Subcutaneous adipose tissue (tissue), 4 donors: ENCODE measurements around the gene GATA5. TPM values are rescaled to one million over a fixed set of nuclear protein-coding genes. Genes with fewer than 3 reads are reported as not detected.

Source experiments
- CTCF ChIP-seq: fragments of 450-650 bp; IDR thresholded peaks from one replicate; pipeline ENCODE4 v1.5.1; 2016; ENCODE audit warnings: low read depth, mild to moderate bottlenecking, control low read depth, antibody characterized with exemption, moderate library complexity
- total RNA-seq, 4 donors: library from RNA; depleted of rRNA; stranded (reverse); fragments of >200 nt; gene quantifications; one replicate each; pipeline ENCODE4 v1.1.0, GENCODE V29; 2016

Gene GATA5
- total RNA-seq, 4 donors from 2014 or later = not detected

DNA sequence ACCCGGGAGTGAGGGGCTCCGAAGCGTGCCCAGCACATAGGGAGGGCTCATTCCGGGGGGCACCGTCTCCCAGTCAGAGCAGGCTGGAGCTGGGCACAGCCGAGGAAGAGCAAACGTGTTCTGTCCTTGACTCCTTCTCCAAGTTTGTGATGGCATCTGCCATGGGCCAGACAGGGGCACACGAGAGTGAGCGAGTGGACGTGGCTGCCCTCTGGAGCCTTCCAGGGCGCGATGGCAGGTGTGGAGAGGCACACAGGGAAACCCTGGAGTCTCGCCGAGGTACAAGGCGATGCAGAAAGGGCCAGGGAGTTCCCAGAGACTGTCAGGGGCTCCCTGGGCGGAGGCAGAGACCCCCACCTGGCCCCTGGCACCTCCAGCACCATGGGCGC lies 9.9 kb upstream of the GATA5 start:
- no peak for TF ChIP-seq CTCF

DNA sequence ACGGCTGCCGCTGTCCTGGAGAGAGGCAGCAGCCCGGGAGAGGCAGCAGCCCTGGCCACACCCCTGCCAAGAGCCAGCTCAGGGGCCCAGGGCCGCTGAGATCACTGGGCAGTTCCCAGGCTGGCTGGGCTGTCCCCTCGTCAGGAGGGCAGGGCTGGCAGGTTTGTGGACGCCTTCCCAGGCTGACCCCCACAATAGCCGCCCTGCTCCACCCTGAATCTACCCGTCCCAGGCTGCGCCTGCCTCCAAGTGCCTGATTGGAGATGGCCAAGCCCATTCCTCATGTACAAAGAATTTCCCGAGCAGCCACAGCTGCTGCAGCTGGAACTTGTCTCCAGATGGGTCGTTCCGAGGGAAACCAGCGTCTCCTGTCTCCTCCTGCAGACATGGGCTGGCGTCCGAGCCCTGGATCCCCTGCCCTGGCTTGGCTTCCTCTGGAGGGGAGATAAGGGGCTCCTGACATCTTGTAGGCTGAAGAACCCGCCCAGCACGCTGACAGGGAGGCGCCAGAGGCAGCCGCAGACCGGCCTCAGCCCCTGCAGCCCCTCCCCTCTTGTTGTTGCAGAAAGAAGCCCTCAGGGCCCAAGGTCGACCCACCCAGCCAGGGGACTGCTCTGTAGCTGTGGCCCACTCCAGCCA lies 9.4 kb upstream of the GATA5 start:
- no peak for TF ChIP-seq CTCF

DNA sequence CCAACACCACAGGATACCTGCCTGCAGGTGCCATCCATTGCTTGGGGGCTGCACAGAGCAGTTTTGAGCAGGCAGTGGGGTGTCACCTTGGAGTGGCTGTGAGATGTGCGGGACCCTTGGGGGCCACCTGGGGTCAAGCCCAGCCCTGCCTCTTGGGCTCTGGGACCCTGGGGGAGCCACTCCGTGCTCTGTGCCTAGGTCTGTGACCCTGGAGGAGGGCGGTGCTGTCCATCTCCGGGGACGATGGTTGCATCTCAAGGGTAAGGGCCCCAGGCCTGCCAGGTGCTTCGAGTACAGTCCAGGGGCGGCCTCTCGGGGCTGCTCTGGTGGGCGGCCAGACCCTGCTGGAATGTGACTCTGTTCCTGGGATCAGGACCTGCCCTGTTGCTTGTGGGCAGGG lies 8.7 kb upstream of the GATA5 start:
- TF ChIP-seq CTCF = no peak

DNA sequence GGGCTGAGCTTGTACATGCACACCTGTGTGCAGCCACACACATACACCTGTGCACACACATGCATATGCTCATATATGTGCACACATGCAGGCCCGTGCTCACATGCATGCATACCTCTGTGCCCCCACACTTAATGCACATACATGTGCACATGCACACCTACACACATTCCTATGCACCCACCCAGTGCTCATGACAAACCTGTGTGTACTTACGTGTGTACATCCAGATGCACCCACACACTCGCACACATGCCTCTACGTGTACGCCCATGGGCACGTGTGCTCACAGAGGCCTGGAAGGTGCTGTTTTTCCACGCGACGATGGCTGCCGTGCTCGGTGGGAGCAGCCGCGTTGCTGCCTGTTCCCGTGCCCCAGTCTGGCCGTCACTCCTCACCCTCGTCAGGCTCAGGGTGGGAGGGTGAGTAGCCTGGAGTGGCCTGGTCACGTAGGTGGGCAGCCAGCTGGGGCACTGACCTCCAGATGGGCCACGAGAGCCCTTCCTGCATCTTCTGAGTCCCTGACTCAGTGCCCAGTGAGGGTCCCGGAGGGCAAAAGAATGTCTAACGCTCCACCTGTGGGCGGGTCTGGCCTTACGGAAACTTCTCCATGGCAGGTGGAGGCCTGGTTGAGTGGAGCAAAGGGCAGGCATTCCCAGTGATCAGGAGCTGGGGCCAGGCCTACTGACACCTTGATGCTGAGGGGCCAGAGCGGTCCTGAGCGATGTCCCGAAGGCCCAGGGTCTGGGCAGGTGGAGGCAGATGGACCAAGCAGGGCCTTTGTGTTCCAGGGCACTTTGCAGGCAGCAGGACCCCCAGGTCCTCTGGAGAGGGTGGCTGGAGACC lies 8.0 kb upstream of the GATA5 start:
- no peak for TF ChIP-seq CTCF

DNA sequence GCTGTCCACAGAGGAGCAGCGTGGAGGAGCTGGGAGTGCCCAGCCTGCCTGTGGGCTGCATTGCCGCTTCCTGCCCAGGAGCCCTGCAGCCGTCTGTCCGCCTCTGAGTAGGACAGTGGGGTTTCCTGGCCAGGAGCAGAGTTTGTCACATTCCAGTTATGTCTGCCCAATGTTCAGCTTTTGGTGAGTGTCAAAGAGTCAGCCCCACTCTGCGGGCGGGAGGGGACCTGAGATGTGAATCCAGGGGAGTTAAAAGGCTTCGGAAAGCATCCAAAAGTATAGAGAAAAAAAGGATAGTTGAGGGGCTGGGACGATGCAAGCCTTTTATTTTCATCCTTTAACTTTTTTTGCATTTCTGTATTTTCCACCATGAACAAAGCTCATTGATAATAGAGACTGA lies 7.2 kb upstream of the GATA5 start:
- no peak for TF ChIP-seq CTCF

DNA sequence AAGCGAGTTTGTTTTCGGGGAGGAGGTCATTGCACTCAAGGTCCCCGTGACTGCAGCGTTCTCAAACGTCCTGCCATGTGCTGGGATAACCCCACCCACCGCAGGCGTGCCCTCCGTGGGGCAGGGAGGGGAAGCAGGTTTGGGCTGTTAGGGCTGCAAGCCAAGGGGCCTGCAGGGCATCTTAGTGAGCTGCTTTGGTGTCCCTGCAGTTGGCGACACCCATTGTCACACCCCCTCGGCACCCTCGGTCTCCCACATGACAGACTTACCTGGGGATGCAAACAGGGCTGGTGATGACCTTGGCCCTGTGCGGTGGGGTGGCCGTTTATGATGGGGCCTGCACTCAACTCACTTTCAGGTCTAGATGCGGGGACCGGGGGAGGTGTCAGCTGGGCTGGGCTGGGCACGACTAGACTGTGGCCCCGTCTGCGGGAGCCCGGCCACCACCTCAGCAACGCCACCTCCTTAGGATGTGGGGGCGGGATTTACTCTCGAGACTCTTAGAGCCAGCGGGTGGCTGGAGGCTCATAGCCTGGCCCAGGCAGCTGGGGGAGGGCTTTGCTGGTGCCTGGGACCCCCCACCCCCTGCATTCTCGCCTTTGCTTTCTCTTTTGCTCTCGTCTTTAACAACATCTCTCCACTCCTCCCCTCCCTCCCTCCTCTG lies 6.5 kb upstream of the GATA5 start:
- TF ChIP-seq CTCF = no peak
